ENCODE measurements around the gene IFTAP.

DNA sequence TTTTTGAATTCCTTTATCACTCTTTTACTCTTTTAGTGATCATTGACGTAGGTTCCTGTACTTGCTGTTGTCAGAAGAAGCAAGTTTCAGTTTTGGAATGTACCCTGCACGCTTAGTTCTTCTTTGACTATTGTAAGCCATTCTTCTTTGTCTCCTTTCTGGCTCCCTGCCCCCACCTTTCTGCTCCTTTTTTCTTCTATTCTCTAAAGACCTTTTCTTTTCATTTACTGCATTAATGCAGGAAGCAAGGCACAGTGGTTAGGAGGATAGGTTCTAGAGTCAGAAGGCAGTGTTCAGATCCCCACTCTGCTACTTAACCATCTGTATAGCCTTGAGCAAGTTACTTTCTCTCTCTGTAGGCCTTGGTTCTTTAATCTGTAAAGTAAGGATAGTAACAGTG is 37.5 kb downstream of the IFTAP start:
- TF ChIP-seq CTCF (conservative IDR thresholded peaks at IDR 0.05; ENCODE audit: low read depth, low read length) (no peak), EZH2 (IDR thresholded peaks at IDR 0.05; ENCODE audit: borderline replicate concordance, low read depth, low read length, poor library complexity, severe bottlenecking) (no peak)
